ENCODE data around the gene SEPTIN10.
"Not testable (repeated sequence)": the region's sequence is repeated elsewhere in the genome, so short reads cannot be mapped to it uniquely, and the experiment has no call there.

SEPTIN10 gene

GRCh38 chr2:109633284-109633961 is 19.7 kb upstream of the SEPTIN10 start:
- DNase-seq (ENCODE audit: low read depth) = no peak

- no peak for DNase-seq (ENCODE audit: low read depth)
These were observed 18.5 kb upstream of the SEPTIN10 start for GRCh38 chr2:109632158-109632789.

- DNase-seq (ENCODE audit: low read depth) = no peak
These were observed 18.0 kb upstream of the SEPTIN10 start for GRCh38 chr2:109631741-109632140.

GRCh38 chr2:109630441-109631430 is 17.0 kb upstream of the SEPTIN10 start:
- DNase-seq (ENCODE audit: low read depth) = no peak

- no peak for DNase-seq (ENCODE audit: low read depth)
These were observed 16.1 kb upstream of the SEPTIN10 start for GRCh38 chr2:109629867-109630266.

GRCh38 chr2:109628321-109628720 is 14.6 kb upstream of the SEPTIN10 start:
- not testable (repeated sequence) for DNase-seq (ENCODE audit: low read depth)

GRCh38 chr2:109624339-109624738 is 10.6 kb upstream of the SEPTIN10 start:
- no peak for DNase-seq (ENCODE audit: low read depth)

GRCh38 chr2:109623923-109624322 is 10.2 kb upstream of the SEPTIN10 start:
- no peak for DNase-seq (ENCODE audit: low read depth)

GRCh38 chr2:109623297-109623696 is 9.5 kb upstream of the SEPTIN10 start:
- DNase-seq (ENCODE audit: low read depth) = no peak

GRCh38 chr2:109619032-109619615 is 5.4 kb upstream of the SEPTIN10 start:
- DNase-seq (ENCODE audit: low read depth) = no peak

- DNase-seq (ENCODE audit: low read depth) = no peak
These were observed 2.4 kb upstream of the SEPTIN10 start for GRCh38 chr2:109616184-109616583.

- no peak for DNase-seq (ENCODE audit: low read depth)
These were observed 1.9 kb upstream of the SEPTIN10 start for GRCh38 chr2:109615637-109616144.

- no peak for DNase-seq (ENCODE audit: low read depth)
These were observed 1.2 kb upstream of the SEPTIN10 start for GRCh38 chr2:109614715-109615636.

- DNase-seq (ENCODE audit: low read depth) = no peak
These were observed 465 bp downstream of the SEPTIN10 start for GRCh38 chr2:109613081-109613921.

GRCh38 chr2:109611467-109612095 is 2.2 kb downstream of the SEPTIN10 start:
- no peak for DNase-seq (ENCODE audit: low read depth)

GRCh38 chr2:109609352-109610024 is 4.3 kb downstream of the SEPTIN10 start:
- DNase-seq (ENCODE audit: low read depth) = no peak

- no peak for DNase-seq (ENCODE audit: low read depth)
These were observed 6.0 kb downstream of the SEPTIN10 start for GRCh38 chr2:109607766-109608165.

- no peak for DNase-seq (ENCODE audit: low read depth)
These were observed 9.2 kb downstream of the SEPTIN10 start for GRCh38 chr2:109604597-109604996.

- no peak for DNase-seq (ENCODE audit: low read depth)
These were observed 11.1 kb downstream of the SEPTIN10 start for GRCh38 chr2:109602617-109603188.
